Neural crest cell (in vitro differentiated cells): ENCODE data around the gene OARD1. TPM values are rescaled to one million over a fixed set of nuclear protein-coding genes. Genes with fewer than 3 reads are reported as not detected.

Experiments used
- DNase-seq: peaks from one replicate; pipeline ENCODE4 v3.0.0; 2021; ENCODE audit warnings: low read depth, mixed read lengths, low spot score
- H3K27ac Mint-ChIP-seq: one replicate; pipeline ENCODE4 v1.8.0; 2021; ENCODE audit warnings: mild to moderate bottlenecking, mixed read lengths; ENCODE audit not compliant: unreplicated experiment
- H3K27me3 Mint-ChIP-seq: 2 replicates; pipeline ENCODE4 v1.8.0; 2021; ENCODE audit warnings: low read depth, mild to moderate bottlenecking, mixed read lengths
- H3K36me3 Mint-ChIP-seq: 2 replicates; pipeline ENCODE4 v1.8.0; 2021; ENCODE audit warnings: low read depth, mild to moderate bottlenecking, mixed read lengths
- H3K4me1 Mint-ChIP-seq: 2 replicates; pipeline ENCODE4 v1.8.0; 2021; ENCODE audit warnings: mixed read lengths
- H3K4me3 Mint-ChIP-seq: one replicate; pipeline ENCODE4 v1.8.0; 2021; ENCODE audit warnings: mild to moderate bottlenecking, mixed read lengths
- H3K9me3 Mint-ChIP-seq: 2 replicates; pipeline ENCODE4 v1.8.0; 2021; ENCODE audit warnings: mixed read lengths
- total RNA-seq: library from RNA; stranded (reverse); gene quantifications from 2 replicates; pipeline ENCODE4 v1.2.1, GENCODE V29; 2021
- TF ChIP-seq, protein P1 (sequence below): fragments of 200-600 bp; sonication (generic); conservative IDR thresholded peaks from 2 replicates; pipeline ENCODE4 v1.5.0; 2021; ENCODE audit warnings: antibody characterized with exemption, mild to moderate bottlenecking

Gene OARD1
- total RNA-seq, 1 donor from 2014 or later: 32.9 TPM

DNA sequence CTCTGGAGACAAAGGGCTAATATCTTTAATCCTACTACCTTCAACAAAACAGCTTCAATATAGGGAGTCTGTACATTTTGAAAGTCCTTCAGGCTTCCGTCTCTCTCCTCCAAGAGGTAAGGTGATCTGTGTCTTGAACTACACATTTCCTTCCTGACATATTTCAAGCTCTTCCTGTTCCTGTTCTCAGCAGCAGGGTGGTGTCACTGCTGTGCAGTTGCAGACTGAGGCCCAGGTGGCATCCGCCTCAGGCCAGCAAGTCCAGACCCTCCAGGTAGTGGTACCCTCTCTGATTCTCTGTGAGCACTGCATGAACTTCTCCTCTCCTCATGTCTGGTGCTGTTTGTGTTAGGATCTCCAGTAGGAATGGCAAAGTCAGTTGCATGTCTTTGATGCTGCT lies 8.5 kb upstream of the OARD1 start:
- H3K9me3 Mint-ChIP-seq: no peaks in the 10 kb centered on the region
- H3K4me3 Mint-ChIP-seq: no peak overlapping the region
- TF ChIP-seq, protein P1, sequence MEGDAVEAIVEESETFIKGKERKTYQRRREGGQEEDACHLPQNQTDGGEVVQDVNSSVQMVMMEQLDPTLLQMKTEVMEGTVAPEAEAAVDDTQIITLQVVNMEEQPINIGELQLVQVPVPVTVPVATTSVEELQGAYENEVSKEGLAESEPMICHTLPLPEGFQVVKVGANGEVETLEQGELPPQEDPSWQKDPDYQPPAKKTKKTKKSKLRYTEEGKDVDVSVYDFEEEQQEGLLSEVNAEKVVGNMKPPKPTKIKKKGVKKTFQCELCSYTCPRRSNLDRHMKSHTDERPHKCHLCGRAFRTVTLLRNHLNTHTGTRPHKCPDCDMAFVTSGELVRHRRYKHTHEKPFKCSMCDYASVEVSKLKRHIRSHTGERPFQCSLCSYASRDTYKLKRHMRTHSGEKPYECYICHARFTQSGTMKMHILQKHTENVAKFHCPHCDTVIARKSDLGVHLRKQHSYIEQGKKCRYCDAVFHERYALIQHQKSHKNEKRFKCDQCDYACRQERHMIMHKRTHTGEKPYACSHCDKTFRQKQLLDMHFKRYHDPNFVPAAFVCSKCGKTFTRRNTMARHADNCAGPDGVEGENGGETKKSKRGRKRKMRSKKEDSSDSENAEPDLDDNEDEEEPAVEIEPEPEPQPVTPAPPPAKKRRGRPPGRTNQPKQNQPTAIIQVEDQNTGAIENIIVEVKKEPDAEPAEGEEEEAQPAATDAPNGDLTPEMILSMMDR: no peak
- DNase-seq: no peak
- no peak overlapping the region for H3K27ac Mint-ChIP-seq
- H3K27me3 Mint-ChIP-seq: no peaks in the 10 kb centered on the region
- H3K4me1 Mint-ChIP-seq: peaks cover 6% of the 10 kb centered on the region
- H3K36me3 Mint-ChIP-seq: peaks cover 21% of the 10 kb centered on the region

DNA sequence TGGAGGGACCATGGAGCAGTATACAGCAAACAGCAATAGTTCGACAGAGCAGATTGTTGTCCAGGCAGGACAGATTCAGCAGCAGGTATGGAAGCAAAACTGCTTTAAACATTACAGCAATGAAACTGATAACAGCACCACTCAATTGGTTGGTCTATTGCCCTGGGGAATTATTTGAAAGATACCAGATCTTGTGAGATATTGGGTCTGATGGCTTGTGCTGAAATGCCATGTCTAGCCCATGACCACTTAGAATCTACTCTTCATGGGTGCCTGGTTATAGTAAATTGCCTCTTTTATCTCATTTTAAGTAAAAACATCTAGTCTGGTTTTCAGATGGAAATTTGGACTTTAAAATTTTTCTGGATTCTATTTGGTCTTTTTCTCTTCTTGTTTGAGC lies 6.9 kb upstream of the OARD1 start:
- Mint-ChIP-seq H3K27ac (peak overlapping the region; percentile 35), H3K36me3 (peaks cover 18% of the 10 kb centered on the region), H3K4me1 (peaks cover 22% of the 10 kb centered on the region), H3K27me3 (no peaks in the 10 kb centered on the region), H3K4me3 (no peak overlapping the region), H3K9me3 (no peaks in the 10 kb centered on the region)
- TF ChIP-seq, protein P1: no peak
- no peak for DNase-seq

GRCh38 chr6:41078101-41078500 lies 5.9 kb upstream of the OARD1 start:
- TF ChIP-seq, protein P1: no peak
- no peak for DNase-seq
- peaks cover 15% of the 10 kb centered on the region for H3K36me3 Mint-ChIP-seq
- no peak overlapping the region for H3K4me3 Mint-ChIP-seq
- H3K27me3 Mint-ChIP-seq: no peaks in the 10 kb centered on the region
- no peak overlapping the region for H3K27ac Mint-ChIP-seq
- H3K9me3 Mint-ChIP-seq: no peaks in the 10 kb centered on the region
- peaks cover 24% of the 10 kb centered on the region for H3K4me1 Mint-ChIP-seq

GRCh38 chr6:41077536-41077935 lies 5.4 kb upstream of the OARD1 start:
- H3K36me3 Mint-ChIP-seq: peaks cover 11% of the 10 kb centered on the region
- no peak for DNase-seq
- H3K4me3 Mint-ChIP-seq: peak overlapping the region; percentile 72
- H3K4me1 Mint-ChIP-seq: peaks cover 27% of the 10 kb centered on the region
- no peak overlapping the region for H3K27ac Mint-ChIP-seq
- H3K9me3 Mint-ChIP-seq: no peaks in the 10 kb centered on the region
- no peaks in the 10 kb centered on the region for H3K27me3 Mint-ChIP-seq
- TF ChIP-seq, protein P1: no peak

DNA sequence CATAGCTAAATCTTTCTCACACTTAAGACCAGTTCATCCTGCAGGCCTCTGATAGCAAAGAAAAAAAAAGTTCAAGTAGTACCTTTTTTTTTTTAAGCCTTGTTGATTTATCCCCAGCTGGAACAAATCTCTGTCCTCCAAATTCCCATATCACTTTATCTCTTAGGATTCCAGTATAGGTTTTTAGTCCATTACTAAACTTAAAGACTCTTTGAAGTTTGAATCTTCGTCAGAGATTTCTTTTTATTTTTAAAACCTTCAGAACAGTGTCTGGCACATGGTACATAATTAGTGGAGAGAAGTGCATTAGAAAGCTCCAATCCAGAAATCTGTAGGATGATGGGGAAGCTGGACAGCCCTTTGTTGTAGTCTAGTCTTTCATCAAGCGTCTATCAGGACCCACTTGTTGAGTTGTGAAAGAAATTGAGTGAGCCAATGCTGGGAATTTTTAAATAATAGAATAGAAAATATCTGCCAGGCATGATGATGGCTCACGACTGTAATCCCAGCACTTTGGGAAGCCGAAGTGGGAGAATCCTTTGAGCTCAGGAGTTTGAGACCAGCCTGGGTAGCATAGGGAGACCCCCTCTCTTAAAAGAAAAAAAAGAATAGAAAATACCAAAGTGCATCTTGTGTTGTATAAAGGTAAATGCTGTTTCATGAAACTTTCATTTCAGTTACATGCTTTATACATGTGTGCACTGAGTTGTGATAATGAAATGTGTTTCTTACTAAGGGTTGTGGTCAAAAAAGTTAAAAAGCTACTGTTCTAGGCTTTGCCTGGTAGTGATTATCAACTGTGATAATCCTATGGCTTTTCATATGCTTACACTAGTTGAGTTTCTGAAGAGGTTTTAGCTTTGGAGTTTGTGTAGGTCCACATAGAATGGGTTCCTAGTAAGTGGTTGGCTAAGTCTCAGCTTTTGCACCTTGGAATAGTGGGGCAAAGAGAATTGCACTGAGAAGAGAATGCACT lies 3.8 kb upstream of the OARD1 start:
- Mint-ChIP-seq H3K27ac (no peak overlapping the region), H3K9me3 (no peaks in the 10 kb centered on the region), H3K27me3 (no peaks in the 10 kb centered on the region), H3K4me1 (peaks cover 35% of the 10 kb centered on the region), H3K36me3 (peaks cover 9% of the 10 kb centered on the region), H3K4me3 (peak overlapping the region; percentile 97)
- no peak for DNase-seq
- TF ChIP-seq, protein P1: no peak
